OCI-LY1 (cell line): ENCODE results near the gene RAB39A.
"Not testable (repeated sequence)": the region's sequence is repeated elsewhere in the genome, so short reads cannot be mapped to it uniquely, and the experiment has no call there.

Experiments
- EZH2 ChIP-seq: fragments of 200-600 bp; sonication (generic), shearing (Covaris generic); IDR thresholded peaks from 2 replicates; pipeline ENCODE4 v1.8.0; 2017; ENCODE audit warnings: borderline replicate concordance, mixed run types, mild to moderate bottlenecking, antibody characterized with exemption, low read length, moderate library complexity, mixed read lengths
- TF ChIP-seq, protein P1 (sequence below): fragments of 200-600 bp; sonication (generic), shearing (Covaris generic); IDR thresholded peaks from 2 replicates; pipeline ENCODE4 v1.5.1; 2017; ENCODE audit warnings: mild to moderate bottlenecking, antibody characterized with exemption, low read length, moderate library complexity, mixed read lengths

DNA sequence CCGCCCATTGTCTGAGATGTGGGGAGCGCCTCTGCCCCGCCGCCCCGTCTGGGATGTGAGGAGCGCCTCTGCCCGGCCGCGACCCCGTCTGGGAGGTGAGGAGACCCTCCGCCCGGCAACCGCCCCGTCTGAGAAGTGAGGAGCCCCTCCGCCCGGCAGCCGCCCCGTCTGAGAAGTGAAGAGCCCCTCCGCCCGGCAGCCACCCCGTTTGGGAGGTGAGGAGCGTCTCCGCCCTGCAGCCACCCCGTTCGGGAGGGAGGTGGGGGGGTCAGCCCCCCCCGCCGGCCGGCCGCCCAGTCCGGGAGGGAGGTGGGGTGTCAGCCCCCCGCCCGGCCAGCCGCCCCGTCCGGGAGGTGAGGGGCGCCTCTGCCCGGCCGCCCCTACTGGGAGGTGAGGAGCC, 15.8 kb upstream of the RAB39A start:
- TF ChIP-seq, protein P1, sequence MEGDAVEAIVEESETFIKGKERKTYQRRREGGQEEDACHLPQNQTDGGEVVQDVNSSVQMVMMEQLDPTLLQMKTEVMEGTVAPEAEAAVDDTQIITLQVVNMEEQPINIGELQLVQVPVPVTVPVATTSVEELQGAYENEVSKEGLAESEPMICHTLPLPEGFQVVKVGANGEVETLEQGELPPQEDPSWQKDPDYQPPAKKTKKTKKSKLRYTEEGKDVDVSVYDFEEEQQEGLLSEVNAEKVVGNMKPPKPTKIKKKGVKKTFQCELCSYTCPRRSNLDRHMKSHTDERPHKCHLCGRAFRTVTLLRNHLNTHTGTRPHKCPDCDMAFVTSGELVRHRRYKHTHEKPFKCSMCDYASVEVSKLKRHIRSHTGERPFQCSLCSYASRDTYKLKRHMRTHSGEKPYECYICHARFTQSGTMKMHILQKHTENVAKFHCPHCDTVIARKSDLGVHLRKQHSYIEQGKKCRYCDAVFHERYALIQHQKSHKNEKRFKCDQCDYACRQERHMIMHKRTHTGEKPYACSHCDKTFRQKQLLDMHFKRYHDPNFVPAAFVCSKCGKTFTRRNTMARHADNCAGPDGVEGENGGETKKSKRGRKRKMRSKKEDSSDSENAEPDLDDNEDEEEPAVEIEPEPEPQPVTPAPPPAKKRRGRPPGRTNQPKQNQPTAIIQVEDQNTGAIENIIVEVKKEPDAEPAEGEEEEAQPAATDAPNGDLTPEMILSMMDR, result not testable (repeated sequence)
- not testable (repeated sequence) for TF ChIP-seq EZH2
